HG02973 (cell line): ENCODE results near the gene HERPUD2.
"Not testable (repeated sequence)": the region's sequence is repeated elsewhere in the genome, so short reads cannot be mapped to it uniquely, and the experiment has no call there.

Experiments
- ATAC-seq: cut with Tn5 transposase; IDR thresholded peaks from one replicate; pipeline ENCODE4 v1.9.1; 2021; ENCODE audit warnings: moderate library complexity; ENCODE audit not compliant: unreplicated experiment

The HERPUD2 gene

GRCh38 chr7:35623381-35623780 lies 71.6 kb downstream of the HERPUD2 start:
- no peak for ATAC-seq

- ATAC-seq: no peak
Observed at GRCh38 chr7:35619863-35620262, 75.1 kb downstream of the HERPUD2 start.

DNA sequence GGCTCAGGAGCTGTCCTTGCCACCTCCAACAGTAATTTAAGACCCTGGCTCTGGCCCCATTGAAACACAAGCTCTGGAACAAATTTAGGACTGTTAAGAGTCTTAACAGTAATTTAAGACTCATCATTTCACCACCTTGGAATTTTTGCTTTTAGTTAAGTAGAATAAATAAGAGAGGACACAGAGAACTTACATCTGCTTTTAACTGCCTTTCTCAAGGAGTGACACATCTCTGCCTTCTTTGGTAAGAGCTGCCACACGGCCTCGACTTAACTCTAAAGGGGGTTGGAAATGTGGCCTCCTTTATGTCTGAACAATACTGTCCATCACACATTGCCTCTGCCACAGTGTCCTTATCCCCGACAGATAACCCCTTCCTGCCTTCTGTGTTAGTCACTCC lies 77.9 kb downstream of the HERPUD2 start:
- no peak for ATAC-seq

- no peak for ATAC-seq
Observed at GRCh38 chr7:35613150-35613549, 81.8 kb downstream of the HERPUD2 start.

DNA sequence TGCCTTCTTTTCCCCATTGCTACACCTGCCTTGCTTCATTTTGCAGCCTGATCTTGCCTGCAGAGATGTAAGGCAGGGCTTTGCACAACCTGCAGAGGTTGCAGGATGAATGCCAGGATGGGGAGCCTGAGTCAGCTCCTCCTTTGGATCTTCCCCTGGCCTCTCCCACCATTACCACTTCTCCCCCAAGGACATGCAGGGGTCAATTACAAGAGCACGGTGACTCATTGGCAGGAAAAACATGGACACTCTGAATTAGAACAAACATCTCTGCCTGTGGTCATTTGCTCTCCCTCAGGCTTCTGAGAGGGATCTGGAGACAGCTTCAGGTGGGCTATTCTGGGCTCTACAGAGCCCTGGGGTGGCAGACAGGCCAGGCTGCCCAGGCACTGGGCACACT lies 89.2 kb downstream of the HERPUD2 start:
- no peak for ATAC-seq

- ATAC-seq: no peak
Observed at GRCh38 chr7:35604595-35604994, 90.3 kb downstream of the HERPUD2 start.

DNA sequence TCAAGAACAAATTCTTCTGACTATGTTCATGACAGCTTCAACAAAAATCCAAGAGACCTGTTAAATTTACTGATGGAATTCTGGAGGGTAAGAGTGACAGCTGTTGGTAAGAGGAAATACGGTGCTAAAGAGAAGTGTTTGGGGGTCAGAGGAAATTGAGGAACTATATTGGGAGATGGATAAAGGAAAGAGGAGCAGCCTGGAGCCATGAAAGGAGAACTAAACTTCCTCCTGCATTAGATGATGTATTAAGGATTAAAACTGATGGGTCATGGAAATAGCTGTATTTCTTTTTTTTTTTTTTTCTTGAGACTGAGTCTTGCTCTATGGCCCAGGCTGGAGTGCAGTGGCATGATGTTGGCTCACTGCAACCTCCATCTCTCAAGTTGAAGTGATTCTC lies 95.3 kb downstream of the HERPUD2 start:
- no peak for ATAC-seq

GRCh38 chr7:35599061-35599460 lies 95.9 kb downstream of the HERPUD2 start:
- no peak for ATAC-seq

DNA sequence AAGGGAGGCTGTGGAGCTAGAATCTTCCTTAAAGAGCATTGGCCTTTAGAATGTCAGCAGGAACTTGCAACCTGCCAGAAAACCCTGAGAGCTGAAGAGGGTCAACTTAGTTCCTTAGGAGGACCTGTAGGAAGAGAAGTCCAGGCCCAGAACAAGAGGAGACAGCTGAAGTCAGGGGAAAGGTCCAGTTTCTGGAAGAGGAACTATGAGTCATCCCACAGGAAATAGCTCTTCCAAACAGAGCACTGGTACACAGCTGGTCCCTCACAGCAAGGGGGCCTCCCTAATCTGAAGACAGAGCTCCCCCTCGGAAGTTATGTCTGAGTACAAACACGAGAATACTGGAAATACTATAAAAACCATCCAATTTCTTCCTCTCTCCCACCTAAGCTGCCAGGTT lies 98.9 kb downstream of the HERPUD2 start:
- no peak for ATAC-seq

DNA sequence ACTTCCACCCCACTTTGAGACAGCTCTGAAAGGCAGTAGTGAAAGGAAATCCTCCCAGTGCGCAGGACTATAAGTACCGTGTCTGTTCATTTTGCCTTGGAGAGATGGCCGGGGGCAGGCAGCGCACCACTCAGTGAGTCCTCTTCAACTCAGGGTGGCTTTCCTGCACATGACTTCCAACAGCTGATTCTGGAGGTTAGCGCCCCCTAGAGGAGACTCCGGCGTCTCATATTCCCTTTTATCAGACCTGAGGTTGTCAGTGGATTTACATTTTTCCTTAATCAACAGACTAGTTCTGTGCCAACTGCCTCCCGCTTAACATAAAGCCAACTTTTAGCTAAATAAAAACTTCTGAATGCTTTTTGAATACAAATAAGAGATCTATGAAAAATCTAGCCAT lies 101.0 kb downstream of the HERPUD2 start:
- ATAC-seq: no peak

- ATAC-seq: no peak
Observed at GRCh38 chr7:35588647-35589046, 106.3 kb downstream of the HERPUD2 start.

DNA sequence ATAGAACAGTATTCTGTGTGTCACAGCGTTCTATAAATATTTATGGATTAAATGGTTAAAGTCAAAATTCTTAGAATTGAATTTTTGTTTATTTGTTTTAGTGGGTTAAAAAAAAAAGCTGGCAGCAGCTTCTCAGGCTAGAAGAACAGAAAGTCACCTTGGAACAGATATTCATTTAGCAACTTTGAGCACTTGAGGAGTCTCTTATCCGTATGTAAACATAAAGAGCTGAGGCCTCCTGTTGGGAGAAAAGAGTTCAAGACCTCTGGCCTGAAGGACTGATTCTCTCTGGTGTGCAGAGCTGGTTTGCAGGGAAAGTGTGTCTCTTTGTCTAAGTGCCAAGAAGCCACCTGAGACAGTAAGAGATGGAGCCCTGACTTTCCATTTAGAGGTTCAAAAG lies 109.9 kb downstream of the HERPUD2 start:
- ATAC-seq: no peak

- not testable (repeated sequence) for ATAC-seq
Observed at GRCh38 chr7:35584533-35584932, 110.4 kb downstream of the HERPUD2 start.
